NCI-H2081 treated with DMSO at 0.1 percent for 48 hours (cell line): Measurements from ENCODE around the gene VEGFB.

Experiments used
- DNase-seq: peaks from one replicate; lab custom pipeline; 2025; lab: John Stamatoyannopoulos, UW

Gene VEGFB

GRCh38 chr11:64247729-64248531, 13.5 kb downstream of the VEGFB start:
- no peak for DNase-seq

GRCh38 chr11:64248578-64248977, 14.2 kb downstream of the VEGFB start:
- DNase-seq = no peak

- DNase-seq = no peak
These were observed 14.7 kb downstream of the VEGFB start for GRCh38 chr11:64249038-64249437.

GRCh38 chr11:64249563-64250414, 15.4 kb downstream of the VEGFB start:
- DNase-seq = no peak

- no peak for DNase-seq
These were observed 16.1 kb downstream of the VEGFB start for GRCh38 chr11:64250415-64251015.

DNA sequence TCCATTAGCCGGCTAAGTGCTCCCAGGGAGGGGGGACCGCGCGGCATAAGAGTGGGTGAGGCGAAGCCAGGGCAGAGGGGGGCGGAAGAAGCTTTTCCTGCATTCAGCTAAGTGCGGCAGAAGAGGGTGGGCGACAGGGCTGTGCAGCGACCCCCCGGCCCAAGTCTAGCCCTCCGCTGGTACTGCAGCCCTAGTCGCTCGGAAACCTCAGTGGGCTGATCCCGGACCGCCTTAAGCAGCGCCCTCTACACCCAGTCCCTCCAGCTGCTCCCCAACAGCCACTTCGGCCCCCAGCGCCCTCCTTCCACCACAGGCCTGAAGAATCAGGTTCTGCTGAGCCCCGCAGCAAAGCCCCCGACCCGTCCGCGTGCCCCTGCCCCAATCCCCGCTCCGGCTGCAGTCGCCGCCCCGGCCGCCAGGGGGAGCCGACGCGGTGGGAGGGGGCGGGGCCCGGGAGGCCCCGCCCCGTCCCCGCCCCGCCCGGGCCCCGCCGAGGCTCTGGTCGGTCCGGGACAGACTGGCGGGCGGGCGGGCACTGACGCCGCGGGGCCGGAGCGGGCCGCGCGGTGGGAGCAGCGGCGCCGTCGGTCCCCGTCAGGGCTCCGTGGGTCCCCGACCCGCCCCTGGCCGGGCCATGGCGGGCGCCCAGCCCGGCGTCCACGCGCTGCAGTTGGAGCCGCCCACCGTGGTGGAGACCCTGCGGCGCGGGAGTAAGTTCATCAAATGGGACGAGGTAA, 16.8 kb downstream of the VEGFB start, which contains the start of gene PLCB3:
Gene PLCB3 (plus strand): TSS at position 515 of the 737 bp plus-strand sequence. CDS start 120 bp downstream, at position 635.
- no peak for DNase-seq

DNA sequence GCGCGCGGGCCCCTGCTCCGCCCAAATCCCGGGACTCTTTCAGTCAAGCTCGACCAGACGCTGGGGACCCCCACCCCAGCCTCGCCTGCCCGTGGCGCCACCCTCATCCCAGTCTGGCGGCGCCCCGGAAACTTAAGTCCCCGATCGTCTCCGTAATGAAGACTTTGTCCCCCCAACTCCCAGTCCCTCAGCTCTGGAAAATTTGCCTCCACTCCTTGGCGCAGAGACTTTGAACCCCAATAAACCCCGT, 17.3 kb downstream of the VEGFB start:
- DNase-seq = no peak

- no peak for DNase-seq
These were observed 17.9 kb downstream of the VEGFB start for GRCh38 chr11:64252003-64252872.

- DNase-seq = no peak
These were observed 18.7 kb downstream of the VEGFB start for GRCh38 chr11:64253043-64253442.

DNA sequence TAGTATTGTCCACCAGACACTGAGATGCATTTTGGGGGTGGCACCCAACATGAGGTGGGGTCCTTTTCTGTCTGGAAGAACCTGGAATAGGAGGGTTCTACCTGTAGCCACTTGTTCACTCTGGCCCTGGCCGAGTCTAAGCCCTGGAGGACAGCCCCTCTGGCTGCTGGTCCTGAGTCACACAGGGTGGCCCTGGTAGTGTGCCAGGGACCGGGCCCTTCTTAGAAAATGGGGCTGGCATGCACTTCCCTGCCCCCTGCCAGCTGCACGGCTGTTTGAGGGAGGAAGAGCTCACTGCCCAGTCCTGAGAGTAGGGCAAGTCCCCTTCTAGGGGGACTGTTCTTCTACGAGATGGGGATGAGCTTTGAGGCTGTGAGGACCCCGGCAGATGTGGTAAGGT, 19.1 kb downstream of the VEGFB start:
- no peak for DNase-seq

DNA sequence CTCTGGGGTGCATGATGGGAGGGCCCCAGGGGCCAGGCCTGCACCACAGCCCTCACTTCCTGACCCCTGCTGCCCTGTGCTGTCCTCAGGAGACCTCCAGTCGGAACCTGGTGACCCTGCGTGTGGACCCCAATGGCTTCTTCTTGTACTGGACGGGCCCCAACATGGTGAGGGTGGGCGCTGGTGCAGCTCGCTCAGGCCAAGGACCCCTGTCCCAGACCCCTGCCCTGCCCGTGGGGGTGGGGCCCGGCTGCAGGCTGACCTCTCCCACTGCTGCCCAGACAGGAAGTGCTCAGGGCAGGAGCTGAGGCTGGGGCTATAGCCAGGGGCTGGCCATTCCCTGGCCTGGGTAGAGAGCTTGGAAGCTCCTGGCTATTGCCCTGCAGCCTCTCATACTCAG, 19.9 kb downstream of the VEGFB start:
- DNase-seq = no peak

DNA sequence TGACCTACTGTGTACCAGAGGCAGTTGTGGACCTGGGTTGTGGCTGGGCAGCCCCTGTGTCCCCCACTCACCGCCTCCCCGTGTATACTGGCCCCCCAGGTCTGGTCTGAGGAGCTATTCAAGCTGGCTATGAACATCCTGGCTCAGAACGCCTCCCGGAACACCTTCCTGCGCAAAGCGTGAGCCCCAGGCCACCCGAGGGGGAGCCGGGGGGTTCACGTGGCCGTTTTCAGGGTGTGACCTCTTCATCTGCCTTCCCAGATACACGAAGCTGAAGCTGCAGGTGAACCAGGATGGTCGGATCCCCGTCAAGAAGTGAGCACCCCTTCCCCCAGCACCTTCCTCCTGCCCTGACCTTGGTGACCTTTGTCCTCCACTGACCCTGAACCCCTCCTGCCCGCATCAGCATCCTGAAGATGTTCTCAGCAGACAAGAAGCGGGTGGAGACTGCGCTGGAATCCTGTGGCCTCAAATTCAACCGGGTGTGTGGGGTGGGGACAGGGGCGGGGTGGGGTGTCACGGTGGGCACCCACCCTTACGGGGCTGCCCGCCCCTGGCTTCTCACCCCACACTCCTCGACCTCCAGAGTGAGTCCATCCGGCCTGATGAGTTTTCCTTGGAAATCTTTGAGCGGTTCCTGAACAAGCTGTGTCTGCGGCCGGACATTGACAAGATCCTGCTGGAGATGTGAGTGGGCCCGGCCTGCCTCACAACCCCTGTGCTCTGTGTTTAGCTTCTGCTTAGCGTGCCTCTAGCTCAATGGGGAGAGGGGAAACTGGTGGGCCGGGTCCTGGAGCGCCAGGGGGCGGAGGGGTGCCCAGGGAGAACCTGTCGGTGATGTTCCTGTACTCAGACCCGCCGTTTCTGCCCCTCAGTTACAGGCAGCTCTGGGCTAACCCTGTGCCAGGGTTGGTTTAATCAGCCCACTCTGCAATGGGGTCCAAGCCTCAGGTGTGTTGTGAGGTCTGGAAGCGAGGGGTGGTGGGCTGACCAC, 21.0 kb downstream of the VEGFB start:
- no peak for DNase-seq

GRCh38 chr11:64256300-64256699, 21.9 kb downstream of the VEGFB start:
- no peak for DNase-seq

DNA sequence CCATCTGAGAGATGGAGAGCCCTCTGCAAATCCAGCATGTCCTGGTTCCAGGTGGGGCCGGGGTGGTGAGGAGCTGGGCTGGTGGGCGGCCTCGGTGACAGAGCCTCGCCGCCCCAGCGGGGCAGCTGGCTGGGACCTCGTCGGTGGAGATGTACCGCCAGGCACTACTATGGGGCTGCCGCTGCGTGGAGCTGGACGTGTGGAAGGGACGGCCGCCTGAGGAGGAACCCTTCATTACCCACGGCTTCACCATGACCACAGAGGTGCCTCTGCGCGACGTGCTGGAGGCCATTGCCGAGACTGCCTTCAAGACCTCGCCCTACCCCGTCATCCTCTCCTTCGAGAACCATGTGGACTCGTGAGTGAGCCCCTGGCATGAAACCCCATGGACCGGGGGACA, 24.0 kb downstream of the VEGFB start:
- DNase-seq = no peak

GRCh38 chr11:64258946-64259532, 24.7 kb downstream of the VEGFB start:
- no peak for DNase-seq

DNA sequence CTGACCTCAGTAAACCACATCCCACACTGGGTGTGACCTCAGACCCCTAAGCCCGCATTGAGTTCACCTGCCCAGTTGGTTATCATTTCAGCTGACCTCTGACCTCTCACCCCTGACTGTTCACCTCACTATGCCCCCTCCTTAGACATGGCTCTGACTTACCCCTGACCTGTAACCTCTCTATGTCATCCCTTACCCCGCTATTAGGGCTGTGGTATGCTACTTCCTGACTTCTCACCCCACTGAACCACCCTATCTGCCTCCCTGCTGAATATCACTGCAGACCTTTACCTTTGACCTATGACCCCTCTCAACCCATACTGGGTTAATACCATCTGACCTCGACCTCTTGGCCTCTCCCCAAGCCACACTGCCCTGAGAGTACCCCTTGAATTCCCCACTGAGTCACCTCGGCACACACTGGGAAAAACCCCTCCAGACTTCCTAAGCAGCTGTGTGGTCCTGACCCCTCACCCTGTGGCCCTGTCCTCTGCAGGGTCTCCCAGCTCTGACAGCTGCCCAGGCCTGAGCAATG, 25.2 kb downstream of the VEGFB start:
- DNase-seq = no peak

GRCh38 chr11:64260147-64260708, 25.8 kb downstream of the VEGFB start:
- no peak for DNase-seq

GRCh38 chr11:64261556-64262080, 27.2 kb downstream of the VEGFB start:
- DNase-seq = no peak
